ENCODE results near the gene OS9.

- no peak for TF ChIP-seq CTCF (IDR thresholded peaks at IDR 0.05; ENCODE audit: borderline replicate concordance, extremely low read depth, low read length, poor library complexity, severe bottlenecking)
- TF ChIP-seq EZH2 (IDR thresholded peaks at IDR 0.05; ENCODE audit: borderline replicate concordance, low read depth, low read length, severe bottlenecking) = no peak
Observed at GRCh38 chr12:57736741-57737466, 43.0 kb downstream of the OS9 start.

Measured in DND-41 (cell line).